Measurements from ENCODE around the gene PTPN6. TPM values are rescaled to one million over a fixed set of nuclear protein-coding genes. Genes with fewer than 3 reads are reported as not detected.

The PTPN6 gene
- total and polyA plus RNA-seq, 7 experiments from 2014 or later = 141 to 390 (median 242) TPM

DNA sequence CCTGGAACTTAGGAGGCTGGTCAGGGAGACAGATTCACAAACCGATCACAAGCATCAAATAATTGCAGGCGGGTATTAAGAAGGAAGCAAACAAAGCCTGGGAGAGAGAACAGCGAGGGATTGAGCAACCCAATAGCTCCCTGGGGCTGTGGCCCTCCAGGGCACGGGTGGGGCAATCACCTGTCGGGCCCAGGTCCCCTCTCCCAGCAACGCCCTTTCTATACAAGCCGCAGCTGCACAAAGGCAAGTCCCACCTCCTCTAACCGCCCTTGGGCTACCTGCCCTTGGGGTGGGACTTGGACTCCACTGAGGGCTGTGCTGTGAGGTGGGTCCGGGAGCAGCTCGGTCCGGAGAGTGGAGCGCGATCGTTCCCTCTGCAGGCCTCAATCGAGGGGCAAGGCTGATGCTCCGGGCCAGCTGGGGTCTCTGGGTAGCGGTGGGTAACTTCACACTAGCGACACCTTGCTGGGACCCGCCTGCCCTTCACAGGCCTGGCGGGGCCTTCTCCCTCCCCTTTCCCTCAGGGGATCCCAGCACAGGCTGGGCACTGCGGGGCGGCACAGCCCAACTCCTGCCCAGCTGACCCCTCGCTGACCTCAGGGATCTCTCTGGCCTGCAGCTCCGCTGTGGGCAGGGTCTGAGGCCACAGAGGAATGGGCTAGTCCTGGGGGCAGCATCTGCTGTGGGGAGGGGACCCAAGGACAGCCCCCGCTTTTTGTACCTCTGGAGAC is 11.3 kb downstream of the PTPN6 start:
- Mint-ChIP-seq H3K27me3 (no peaks in the 10 kb centered on the region), H3K9me3 (no peaks in the 10 kb centered on the region), H3K4me3 (peak overlapping the region in 9 of 10 donors; percentile 22 to 99 (median 80)), H3K4me1 (peaks cover 41 to 67% (median 64%) of the 10 kb centered on the region in 7 donors), H3K36me3 (peaks cover 14 to 30% (median 24%) of the 10 kb centered on the region in 5 donors), H3K27ac (peak overlapping the region; percentile 96 to 100 (median 98))
- Histone ChIP-seq H3K27me3 (ENCODE audit: control insufficient read depth in 2 of 2, insufficient read depth in 2 of 2, low read length in 2 of 2) (no peaks in the 10 kb centered on the region), H3K36me3 (ENCODE audit: control insufficient read depth in 2 of 3, insufficient read depth in 3 of 3, low read length in 3 of 3) (peaks cover 16 to 45% (median 19%) of the 10 kb centered on the region in 3 experiments), H3K4me3 (ENCODE audit: low read length) (no peak overlapping the region), H3K27ac (ENCODE audit: low read depth, low read length) (peak overlapping the region; percentile 95), H3K9me3 (ENCODE audit: control insufficient read depth in 2 of 3, low read length in 3 of 3) (no peaks in the 10 kb centered on the region), H3K4me1 (ENCODE audit: control insufficient read depth in 2 of 2, insufficient read depth in 2 of 2, low read length in 2 of 2) (peaks cover 60 to 67% of the 10 kb centered on the region in 2 donors)
- DNase-seq (no peak), ATAC-seq (no peak)
- ChIA-PET POLR2A (interaction anchor here (1.8 to 13.5 kb wide), 6 partner anchors 19 to 110 kb away, joined by 7 to 1270 read pairs (median 12); partner anchors contain the start of genes C12orf57, CDCA3, ENO2 and PTPN6), CTCF (interaction anchor here (0.5 to 11.1 kb wide), 5 partner anchors 15 to 347 kb away, joined by 4 to 460 read pairs (median 4); partner anchors contain the start of genes C12orf57, PTPN6 and RNU7-1)
- intact Hi-C loops (cut with micrococcal nuclease) = no loop called here

DNA sequence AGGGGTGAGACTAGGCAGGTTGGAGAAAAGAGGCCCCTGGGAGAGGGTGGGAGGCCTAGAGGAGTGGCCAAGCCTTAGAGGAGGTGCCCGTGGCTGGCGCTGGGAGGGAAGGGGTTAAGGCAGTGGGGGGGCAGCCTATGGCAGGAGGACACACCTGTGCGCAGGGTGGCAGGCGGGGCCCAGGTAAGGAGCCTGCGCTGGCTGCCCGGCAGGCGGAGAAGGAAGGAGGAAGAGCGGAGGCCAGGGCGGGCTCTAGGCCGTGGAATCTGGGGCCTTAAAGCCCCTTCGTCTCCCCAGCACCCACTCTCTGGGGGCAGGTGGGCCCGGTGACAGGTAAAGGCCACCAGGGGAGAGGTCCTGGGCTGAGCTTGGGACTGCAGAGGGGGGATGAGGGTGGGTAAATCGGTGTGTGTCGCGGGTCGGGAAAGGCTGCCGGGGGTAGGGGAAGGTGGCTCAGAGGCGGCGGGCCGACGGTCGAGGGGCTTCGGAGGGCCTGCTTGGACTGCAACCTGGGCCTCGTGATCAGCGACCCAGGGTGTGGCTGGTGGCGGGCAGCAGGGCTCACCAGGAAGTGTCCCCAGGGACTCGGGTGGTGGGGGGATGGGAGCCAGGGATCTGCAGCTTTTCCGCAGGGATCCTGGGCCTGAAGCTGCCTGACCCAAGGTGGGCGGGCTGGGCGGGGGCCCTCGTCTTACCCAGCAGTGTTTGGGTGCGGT is 12.0 kb downstream of the PTPN6 start:
- no peaks in the 10 kb centered on the region for H3K9me3 ChIP-seq (ENCODE audit: control insufficient read depth in 2 of 3, low read length in 3 of 3)
- Mint-ChIP-seq H3K36me3 (peaks cover 14 to 30% (median 22%) of the 10 kb centered on the region in 5 donors), H3K9me3 (no peaks in the 10 kb centered on the region), H3K27me3 (no peaks in the 10 kb centered on the region), H3K27ac (peak overlapping the region in 6 of 9 donors; percentile 22 to 100 (median 48)), H3K4me1 (peaks cover 36 to 60% (median 58%) of the 10 kb centered on the region in 7 donors), H3K4me3 (no peak overlapping the region)
- ChIA-PET POLR2A (interaction anchor here (0.7 to 13.5 kb wide), 10 partner anchors 7 to 145 kb away, joined by 3 to 1270 read pairs (median 4); partner anchors contain the start of genes ATN1, C12orf57, PTPN6 and RNU7-1), CTCF (interaction anchor here (0.5 to 11.1 kb wide), 6 partner anchors 15 to 348 kb away, joined by 4 to 460 read pairs (median 13); partner anchors contain the start of genes C12orf57, C1RL, PTPN6 and RNU7-1)
- no peaks in the 10 kb centered on the region for H3K27me3 ChIP-seq (ENCODE audit: control insufficient read depth in 2 of 2, insufficient read depth in 2 of 2, low read length in 2 of 2)
- peaks cover 53 to 60% of the 10 kb centered on the region in 2 donors for H3K4me1 ChIP-seq (ENCODE audit: control insufficient read depth in 2 of 2, insufficient read depth in 2 of 2, low read length in 2 of 2)
- H3K27ac ChIP-seq (ENCODE audit: low read depth, low read length) = peak overlapping the region; percentile 95
- H3K4me3 ChIP-seq (ENCODE audit: low read length) = no peak overlapping the region
- H3K36me3 ChIP-seq (ENCODE audit: control insufficient read depth in 2 of 3, insufficient read depth in 3 of 3, low read length in 3 of 3) = peaks cover 15 to 45% (median 20%) of the 10 kb centered on the region in 3 experiments
- DNase-seq (no peak), ATAC-seq (no peak)
- intact Hi-C loops (cut with micrococcal nuclease) = no loop called here

DNA sequence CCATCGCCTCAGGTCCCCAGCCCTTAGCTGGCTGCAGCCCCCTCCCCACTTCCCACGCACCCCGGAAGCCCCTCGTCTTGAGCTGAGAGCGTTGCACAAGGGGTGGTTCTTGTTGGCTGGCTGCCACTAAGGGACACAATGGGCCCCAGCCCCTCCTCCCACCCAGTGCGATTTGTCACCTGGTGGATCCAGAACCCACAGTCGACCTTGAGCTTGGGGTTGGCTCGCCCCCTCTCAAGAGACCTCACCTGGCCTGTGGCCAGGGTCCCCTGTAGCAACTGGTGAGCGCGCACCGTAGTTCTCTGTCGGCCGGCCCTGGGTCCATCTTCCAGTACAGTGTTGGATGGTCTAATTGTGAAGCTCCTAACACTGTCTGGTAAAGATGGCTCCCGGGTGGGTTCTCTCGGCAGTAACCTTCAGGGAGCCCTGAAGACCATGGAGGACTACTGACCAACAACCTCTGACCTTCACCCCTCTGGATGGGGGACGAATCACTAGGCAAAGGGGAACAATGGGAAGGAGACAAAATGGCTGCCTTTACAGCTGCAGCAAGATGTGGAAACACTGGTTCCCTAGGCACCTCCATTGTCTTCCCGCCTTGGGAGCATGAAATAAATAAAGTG is 12.7 kb downstream of the PTPN6 start:
- POLR2A ChIA-PET = interaction anchor here (0.7 to 13.5 kb wide), 15 partner anchors 8 to 147 kb away, joined by 3 to 1270 read pairs (median 3); partner anchors contain the start of genes ATN1, C12orf57, ENO2 and LPCAT3

DNA sequence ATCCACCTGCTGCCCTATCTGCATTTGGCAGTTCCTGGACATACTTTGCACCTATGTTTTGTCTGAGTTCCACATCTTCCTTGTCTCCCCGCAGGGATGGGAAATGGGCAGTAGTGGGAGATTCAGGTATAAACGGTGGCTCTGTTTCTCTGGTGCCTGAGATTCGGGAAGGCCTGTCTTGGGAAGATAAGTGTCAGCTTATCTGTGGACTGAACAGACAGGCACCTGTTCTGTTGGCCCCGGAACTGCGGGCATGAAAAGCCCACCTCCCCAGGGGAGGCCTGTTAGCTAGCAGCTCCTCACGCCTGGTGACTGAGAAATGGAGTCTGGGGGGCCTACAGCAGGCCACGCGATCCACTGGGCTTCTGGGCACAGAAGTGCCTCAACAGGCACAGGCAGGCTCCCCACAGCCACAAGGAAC is 13.5 kb downstream of the PTPN6 start:
- no peaks in the 10 kb centered on the region for H3K27me3 ChIP-seq (ENCODE audit: control insufficient read depth in 2 of 2, insufficient read depth in 2 of 2, low read length in 2 of 2)
- H3K4me1 Mint-ChIP-seq = peaks cover 33 to 59% (median 58%) of the 10 kb centered on the region in 7 donors
- no peaks in the 10 kb centered on the region for H3K9me3 Mint-ChIP-seq
- no peaks in the 10 kb centered on the region for H3K27me3 Mint-ChIP-seq
- ATAC-seq (no peak), DNase-seq (no peak)
- no peak overlapping the region for H3K4me3 ChIP-seq (ENCODE audit: low read length)
- peak overlapping the region; percentile 68 for H3K27ac ChIP-seq (ENCODE audit: low read depth, low read length)
- ChIA-PET CTCF (interaction anchor here (0.6 to 11.1 kb wide), 17 partner anchors 8 to 171 kb away, joined by 3 to 460 read pairs (median 4); partner anchors contain the start of genes C12orf57, C1RL, LPCAT3 and PTPN6), POLR2A (interaction anchor here (0.7 to 13.5 kb wide), 14 partner anchors 9 to 969 kb away, joined by 3 to 1270 read pairs (median 3); partner anchors contain the start of genes C12orf57, ENO2, LPCAT3 and PTPN6)
- intact Hi-C loops (cut with micrococcal nuclease) = loop anchor here (1.0 kb wide), 3 partner anchors 20 to 95 kb away; partner anchors contain the start of gene C12orf57 (in 2 of the 2)
- peaks cover 18 to 49% (median 26%) of the 10 kb centered on the region in 3 experiments for H3K36me3 ChIP-seq (ENCODE audit: control insufficient read depth in 2 of 3, insufficient read depth in 3 of 3, low read length in 3 of 3)
- H3K36me3 Mint-ChIP-seq = peaks cover 4 to 26% (median 20%) of the 10 kb centered on the region in 5 donors
- H3K4me3 Mint-ChIP-seq = peak overlapping the region in 1 of 10 donors; percentile 17
- H3K27ac Mint-ChIP-seq = peak overlapping the region; percentile 75 to 95 (median 87)
- H3K9me3 ChIP-seq (ENCODE audit: control insufficient read depth in 2 of 3, low read length in 3 of 3) = no peaks in the 10 kb centered on the region
- H3K4me1 ChIP-seq (ENCODE audit: control insufficient read depth in 2 of 2, insufficient read depth in 2 of 2, low read length in 2 of 2) = peaks cover 46 to 60% of the 10 kb centered on the region in 2 donors

More for the DNA sequence above, 12.7 kb downstream of the PTPN6 start:
- DNase-seq (no peak), ATAC-seq (no peak)
- CTCF ChIA-PET = interaction anchor here (0.8 to 11.1 kb wide), 14 partner anchors 8 to 171 kb away, joined by 3 to 460 read pairs (median 4); partner anchors contain the start of genes C12orf57, C1RL, LPCAT3 and PTPN6
- intact Hi-C loops (cut with micrococcal nuclease) = no loop called here
- H3K36me3 ChIP-seq (ENCODE audit: control insufficient read depth in 2 of 3, insufficient read depth in 3 of 3, low read length in 3 of 3) = peaks cover 18 to 48% (median 26%) of the 10 kb centered on the region in 3 experiments
- Mint-ChIP-seq H3K4me1 (peaks cover 33 to 60% (median 58%) of the 10 kb centered on the region in 7 donors), H3K36me3 (peaks cover 7 to 27% (median 17%) of the 10 kb centered on the region in 5 donors), H3K27ac (peak overlapping the region; percentile 75 to 95 (median 87)), H3K9me3 (no peaks in the 10 kb centered on the region), H3K4me3 (peak overlapping the region in 2 of 10 donors; percentile 7 to 21), H3K27me3 (no peaks in the 10 kb centered on the region)
- H3K27me3 ChIP-seq (ENCODE audit: control insufficient read depth in 2 of 2, insufficient read depth in 2 of 2, low read length in 2 of 2) = no peaks in the 10 kb centered on the region
- peak overlapping the region; percentile 34 for H3K27ac ChIP-seq (ENCODE audit: low read depth, low read length)
- no peak overlapping the region for H3K4me3 ChIP-seq (ENCODE audit: low read length)
- peaks cover 46 to 60% of the 10 kb centered on the region in 2 donors for H3K4me1 ChIP-seq (ENCODE audit: control insufficient read depth in 2 of 2, insufficient read depth in 2 of 2, low read length in 2 of 2)
- H3K9me3 ChIP-seq (ENCODE audit: control insufficient read depth in 2 of 3, low read length in 3 of 3) = no peaks in the 10 kb centered on the region

DNA sequence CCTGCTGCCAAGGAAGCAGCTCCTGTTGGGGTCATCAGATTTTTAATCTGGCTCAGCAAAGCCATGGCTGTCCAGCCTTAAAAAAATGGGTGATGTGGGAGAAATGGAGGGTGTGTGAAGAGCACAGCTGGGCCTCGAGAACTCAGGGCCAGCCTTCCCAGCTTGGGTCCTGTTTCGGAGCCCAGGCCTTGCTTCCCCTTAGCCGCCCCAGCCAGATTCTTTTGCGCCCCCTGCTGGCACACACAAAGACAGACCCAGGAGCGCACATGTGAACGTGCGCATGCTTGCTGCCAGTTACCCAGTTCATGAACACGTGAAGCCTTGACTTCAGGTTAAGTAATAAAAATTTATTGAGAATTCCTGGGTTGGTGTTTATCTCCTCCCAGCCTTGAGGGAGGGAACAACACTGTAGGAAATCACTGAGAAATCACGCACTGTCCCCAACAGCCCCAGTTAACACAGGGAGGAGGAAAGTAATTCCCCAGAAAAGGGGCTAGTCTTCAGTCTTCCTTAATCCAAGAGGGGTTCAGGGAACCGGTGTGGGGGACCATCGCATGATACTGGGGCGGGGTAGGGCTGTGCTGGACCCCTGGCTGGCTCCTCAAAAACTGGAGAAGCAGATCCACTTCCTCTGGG is 14.0 kb downstream of the PTPN6 start:
- intact Hi-C loops (cut with micrococcal nuclease) = loop anchor here (1.0 kb wide), 3 partner anchors 21 to 96 kb away; partner anchors contain the start of gene C12orf57 (in 2 of the 2)
- H3K36me3 Mint-ChIP-seq = peaks cover 4 to 29% (median 20%) of the 10 kb centered on the region in 5 donors
- peak overlapping the region; percentile 75 to 95 (median 87) for H3K27ac Mint-ChIP-seq
- POLR2A ChIA-PET = interaction anchor here (0.6 to 13.5 kb wide), 11 partner anchors 8 to 969 kb away, joined by 3 to 1270 read pairs (median 4); partner anchors contain the start of genes C12orf57, ENO2, PTPN6 and RNU7-1
- peaks cover 45 to 60% of the 10 kb centered on the region in 2 donors for H3K4me1 ChIP-seq (ENCODE audit: control insufficient read depth in 2 of 2, insufficient read depth in 2 of 2, low read length in 2 of 2)
- no peaks in the 10 kb centered on the region for H3K27me3 ChIP-seq (ENCODE audit: control insufficient read depth in 2 of 2, insufficient read depth in 2 of 2, low read length in 2 of 2)
- H3K27ac ChIP-seq (ENCODE audit: low read depth, low read length) = peak overlapping the region; percentile 68
- peak; percentile 77 to 89 (median 85) for DNase-seq
- no peak overlapping the region for H3K4me3 ChIP-seq (ENCODE audit: low read length)
- peaks cover 33 to 59% (median 56%) of the 10 kb centered on the region in 7 donors for H3K4me1 Mint-ChIP-seq
- peak; percentile 69 for ATAC-seq
- H3K36me3 ChIP-seq (ENCODE audit: control insufficient read depth in 2 of 3, insufficient read depth in 3 of 3, low read length in 3 of 3) = peaks cover 18 to 48% (median 26%) of the 10 kb centered on the region in 3 experiments
- CTCF ChIA-PET = interaction anchor here (0.6 to 11.1 kb wide), 17 partner anchors 8 to 172 kb away, joined by 3 to 460 read pairs (median 4); partner anchors contain the start of genes C12orf57, C1RL, LPCAT3 and PTPN6
- H3K27me3 Mint-ChIP-seq = no peaks in the 10 kb centered on the region
- H3K9me3 Mint-ChIP-seq = no peaks in the 10 kb centered on the region
- H3K9me3 ChIP-seq (ENCODE audit: control insufficient read depth in 2 of 3, low read length in 3 of 3) = no peaks in the 10 kb centered on the region
- peak overlapping the region in 3 of 10 donors; percentile 9 to 23 (median 17) for H3K4me3 Mint-ChIP-seq
